ENCODE results near the gene METTL3.

The METTL3 gene

DNA sequence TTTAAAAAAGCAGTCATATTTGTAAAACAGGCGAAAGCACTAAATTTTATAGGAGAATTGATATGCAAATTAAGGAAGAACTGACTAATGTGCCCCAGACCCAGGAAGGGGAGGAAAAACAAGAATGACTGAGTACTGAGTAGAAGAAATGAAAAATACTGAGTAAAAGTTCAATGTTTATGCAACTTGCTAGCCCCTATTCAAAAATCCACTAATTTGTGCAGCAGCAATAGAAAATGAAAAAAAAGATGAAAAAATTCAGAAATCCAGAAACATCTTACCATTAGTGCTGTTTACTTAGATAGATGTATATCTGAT is 61.3 kb downstream of the METTL3 start:
- no peak for DNase-seq (ENCODE audit: low read depth)
- H3K4me3 ChIP-seq (ENCODE audit: low read depth, low read length): no peak overlapping the region
- TF ChIP-seq, protein P1, sequence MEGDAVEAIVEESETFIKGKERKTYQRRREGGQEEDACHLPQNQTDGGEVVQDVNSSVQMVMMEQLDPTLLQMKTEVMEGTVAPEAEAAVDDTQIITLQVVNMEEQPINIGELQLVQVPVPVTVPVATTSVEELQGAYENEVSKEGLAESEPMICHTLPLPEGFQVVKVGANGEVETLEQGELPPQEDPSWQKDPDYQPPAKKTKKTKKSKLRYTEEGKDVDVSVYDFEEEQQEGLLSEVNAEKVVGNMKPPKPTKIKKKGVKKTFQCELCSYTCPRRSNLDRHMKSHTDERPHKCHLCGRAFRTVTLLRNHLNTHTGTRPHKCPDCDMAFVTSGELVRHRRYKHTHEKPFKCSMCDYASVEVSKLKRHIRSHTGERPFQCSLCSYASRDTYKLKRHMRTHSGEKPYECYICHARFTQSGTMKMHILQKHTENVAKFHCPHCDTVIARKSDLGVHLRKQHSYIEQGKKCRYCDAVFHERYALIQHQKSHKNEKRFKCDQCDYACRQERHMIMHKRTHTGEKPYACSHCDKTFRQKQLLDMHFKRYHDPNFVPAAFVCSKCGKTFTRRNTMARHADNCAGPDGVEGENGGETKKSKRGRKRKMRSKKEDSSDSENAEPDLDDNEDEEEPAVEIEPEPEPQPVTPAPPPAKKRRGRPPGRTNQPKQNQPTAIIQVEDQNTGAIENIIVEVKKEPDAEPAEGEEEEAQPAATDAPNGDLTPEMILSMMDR (conservative IDR thresholded peaks at IDR 0.05; ENCODE audit: low read depth, low read length): no peak
